Fibroblast of pulmonary artery (primary cell): ENCODE data around the gene PDSS2.

Experiments used
- DNase-seq: peaks from one replicate; pipeline ENCODE4 v3.0.0-alpha.2; 2010; ENCODE audit warnings: low read depth
- H3K4me3 ChIP-seq: replicated peaks from 2 replicates; pipeline ENCODE4 v1.5.1; 2011; ENCODE audit warnings: low read depth, mild to moderate bottlenecking, control low read depth, low read length, moderate library complexity
- TF ChIP-seq, protein P1 (sequence below): IDR thresholded peaks from 2 replicates; pipeline ENCODE4 v1.5.1; 2011; ENCODE audit warnings: mild to moderate bottlenecking, control low read depth, low read length, inconsistent platforms; ENCODE audit errors: missing control alignments

Gene PDSS2

DNA sequence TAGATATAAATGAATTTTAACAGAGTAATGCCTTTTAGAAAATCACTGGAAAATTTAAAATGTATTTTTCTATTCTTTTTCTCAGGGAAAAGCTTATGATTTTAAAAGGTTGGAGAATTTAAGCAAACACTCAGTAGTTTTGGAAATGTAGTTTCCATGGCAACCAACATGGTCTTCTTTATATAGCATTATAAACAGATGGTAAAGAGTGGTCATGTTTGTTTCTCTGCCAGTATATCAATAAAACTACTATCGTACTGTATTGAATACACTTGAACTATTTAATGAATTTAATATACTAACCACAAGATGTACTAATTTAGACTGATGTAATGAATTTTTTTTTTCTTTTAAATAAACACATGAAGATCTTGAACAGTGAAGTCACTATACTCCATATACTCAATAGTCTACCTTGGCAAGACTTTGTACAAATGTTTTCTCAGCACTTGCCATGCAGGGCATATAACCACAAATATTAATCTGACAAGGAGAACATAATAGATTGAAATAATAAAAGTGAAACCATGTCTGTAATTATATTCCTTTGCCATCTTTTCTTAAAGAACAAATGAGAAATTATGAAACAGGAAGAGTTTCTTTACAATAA, 105.5 kb downstream of the PDSS2 start:
- TF ChIP-seq, protein P1, sequence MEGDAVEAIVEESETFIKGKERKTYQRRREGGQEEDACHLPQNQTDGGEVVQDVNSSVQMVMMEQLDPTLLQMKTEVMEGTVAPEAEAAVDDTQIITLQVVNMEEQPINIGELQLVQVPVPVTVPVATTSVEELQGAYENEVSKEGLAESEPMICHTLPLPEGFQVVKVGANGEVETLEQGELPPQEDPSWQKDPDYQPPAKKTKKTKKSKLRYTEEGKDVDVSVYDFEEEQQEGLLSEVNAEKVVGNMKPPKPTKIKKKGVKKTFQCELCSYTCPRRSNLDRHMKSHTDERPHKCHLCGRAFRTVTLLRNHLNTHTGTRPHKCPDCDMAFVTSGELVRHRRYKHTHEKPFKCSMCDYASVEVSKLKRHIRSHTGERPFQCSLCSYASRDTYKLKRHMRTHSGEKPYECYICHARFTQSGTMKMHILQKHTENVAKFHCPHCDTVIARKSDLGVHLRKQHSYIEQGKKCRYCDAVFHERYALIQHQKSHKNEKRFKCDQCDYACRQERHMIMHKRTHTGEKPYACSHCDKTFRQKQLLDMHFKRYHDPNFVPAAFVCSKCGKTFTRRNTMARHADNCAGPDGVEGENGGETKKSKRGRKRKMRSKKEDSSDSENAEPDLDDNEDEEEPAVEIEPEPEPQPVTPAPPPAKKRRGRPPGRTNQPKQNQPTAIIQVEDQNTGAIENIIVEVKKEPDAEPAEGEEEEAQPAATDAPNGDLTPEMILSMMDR: no peak
- H3K4me3 ChIP-seq: no peak overlapping the region
- no peak for DNase-seq

GRCh38 chr6:107348224-107348623, 111.1 kb downstream of the PDSS2 start:
- no peak for DNase-seq
- H3K4me3 ChIP-seq: no peak overlapping the region
- TF ChIP-seq, protein P1: no peak

DNA sequence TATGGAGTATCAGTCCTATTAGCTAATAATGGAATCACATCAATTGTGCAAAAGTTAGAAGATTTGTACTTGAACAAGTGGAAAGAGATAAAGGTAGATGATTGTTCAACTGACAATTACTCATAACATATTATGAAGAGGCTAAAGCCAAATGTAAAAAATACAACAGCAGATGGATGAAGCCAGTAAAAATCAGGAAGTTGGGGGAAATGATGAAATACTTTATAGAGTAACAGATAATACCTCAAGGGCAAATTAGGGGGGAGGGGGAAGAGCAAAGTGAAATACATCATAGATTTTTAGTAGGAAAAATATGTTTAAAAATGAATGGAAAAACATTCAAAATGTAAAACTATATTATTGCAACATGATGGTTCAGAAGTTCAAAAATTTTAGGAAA, 114.0 kb downstream of the PDSS2 start:
- TF ChIP-seq, protein P1: no peak
- no peak overlapping the region for H3K4me3 ChIP-seq
- DNase-seq: peak; percentile 26

DNA sequence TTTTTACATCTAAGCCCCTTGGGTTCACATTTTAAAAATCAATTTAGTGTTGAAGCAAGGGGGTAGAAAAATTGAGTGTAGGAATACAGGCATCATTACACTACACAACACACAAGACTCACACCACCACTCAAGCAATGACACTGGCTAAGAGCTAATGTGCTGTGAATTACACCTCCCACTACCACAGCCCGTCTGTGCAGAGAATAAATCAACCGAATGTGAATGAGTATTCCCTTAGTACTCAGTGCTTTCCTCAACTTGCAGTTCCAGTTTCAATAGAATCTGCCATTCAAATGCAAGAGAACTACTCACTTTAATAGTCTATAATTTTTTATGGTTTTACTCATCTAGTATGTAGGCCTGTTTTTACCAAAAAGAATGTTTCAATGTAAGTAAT, 114.4 kb downstream of the PDSS2 start:
- H3K4me3 ChIP-seq: no peak overlapping the region
- TF ChIP-seq, protein P1: no peak
- no peak for DNase-seq

DNA sequence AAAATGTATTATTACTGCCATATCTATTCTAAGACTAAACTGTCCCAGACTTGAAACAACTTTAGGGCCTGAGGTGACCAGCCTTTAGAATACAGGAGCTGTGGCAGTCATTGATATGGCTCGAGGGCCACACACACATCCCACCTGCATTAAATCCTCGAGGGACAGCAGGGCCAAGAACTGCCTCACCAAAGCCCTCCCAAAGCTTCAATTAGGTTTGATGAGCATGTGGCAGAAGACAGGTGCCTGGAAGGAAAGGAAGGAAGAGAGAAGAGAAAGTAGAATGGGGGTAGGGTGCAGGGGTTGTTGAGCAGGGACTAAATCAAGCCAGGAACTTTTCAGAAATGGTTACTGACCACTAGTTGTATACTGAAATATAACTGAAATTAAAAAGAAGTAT, 115.0 kb downstream of the PDSS2 start:
- DNase-seq: no peak
- TF ChIP-seq, protein P1: no peak
- H3K4me3 ChIP-seq: no peak overlapping the region

DNA sequence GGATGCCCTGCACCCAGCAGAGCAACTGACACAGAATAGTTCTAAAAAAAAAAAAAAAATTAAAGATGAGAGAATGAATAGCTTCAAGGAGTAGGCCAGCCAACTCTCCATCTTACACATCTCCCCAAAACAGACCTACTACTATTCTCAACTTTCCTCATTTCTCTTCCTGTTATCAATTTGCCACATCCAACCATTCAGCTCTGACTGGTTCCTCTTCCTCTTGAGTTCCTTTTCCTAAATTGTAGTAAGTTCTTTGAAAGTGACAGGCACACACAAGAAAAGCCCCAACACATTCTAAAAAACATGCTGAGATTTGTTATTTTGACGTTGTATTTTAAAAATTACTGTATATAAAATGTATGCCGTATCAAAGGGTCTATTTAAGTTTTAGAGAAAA, 117.2 kb downstream of the PDSS2 start:
- TF ChIP-seq, protein P1: no peak

DNA sequence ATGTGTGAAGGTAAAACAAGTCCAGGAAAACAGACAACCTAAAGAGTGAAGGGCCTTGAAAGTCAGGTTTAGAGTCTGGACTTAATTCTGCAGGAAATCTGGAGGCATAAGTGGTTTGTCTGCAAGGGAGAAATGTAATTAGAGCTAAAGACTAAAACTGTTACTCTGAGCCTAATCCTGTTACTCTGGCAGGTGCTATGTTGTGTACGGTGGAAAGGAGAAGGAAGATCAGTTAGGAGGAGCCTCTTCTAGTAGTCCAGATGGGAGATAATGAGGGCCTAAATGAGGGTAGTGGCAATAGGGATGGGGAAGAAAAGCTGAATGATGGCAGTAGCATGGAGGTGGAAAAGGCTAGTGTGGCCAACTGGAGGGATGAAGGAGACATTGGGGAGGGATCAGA, 118.5 kb downstream of the PDSS2 start:
- H3K4me3 ChIP-seq: no peak overlapping the region
- DNase-seq: no peak
- TF ChIP-seq, protein P1: no peak

More for the DNA sequence above, 117.2 kb downstream of the PDSS2 start:
- DNase-seq: no peak
- H3K4me3 ChIP-seq: no peak overlapping the region
